Measurements from ENCODE around the gene NBL1.

Gene NBL1

GRCh38 chr1:19706136-19706535 lies 62.0 kb downstream of the NBL1 start:
- DNase-seq = no peak

Measured in DMS79 treated with DMSO at 0.1 percent for 48 hours (cell line).